ENCODE results near the gene ADH1C. TPM values are rescaled to one million over a fixed set of nuclear protein-coding genes. Genes with fewer than 3 reads are reported as not detected.
A peak's percentile ranks its signal among the peaks of the same experiment; 100 is the strongest.

The ADH1C gene
- total and polyA plus RNA-seq, 2 donors = 0.33 to 3.3 TPM

DNA sequence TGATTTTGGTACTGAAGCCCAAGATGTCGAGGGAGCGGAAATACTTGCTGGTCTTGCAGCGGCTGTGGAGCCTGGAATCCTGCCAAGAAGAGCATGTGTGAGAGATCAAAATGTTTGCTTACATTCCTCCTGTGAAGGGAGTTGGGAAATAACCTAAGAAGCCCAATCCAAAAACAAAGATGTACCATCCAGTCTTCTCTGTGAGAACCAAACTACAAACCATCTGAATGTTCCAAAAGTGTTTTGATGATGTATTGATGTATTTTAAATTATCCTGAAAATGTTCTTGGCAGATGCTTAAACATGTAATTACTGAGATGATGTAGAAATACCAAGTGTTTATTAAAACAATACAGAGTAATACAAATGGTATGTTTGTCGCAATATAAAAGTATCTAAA, 51.6 kb downstream of the ADH1C start:
- Histone ChIP-seq H3K4me1 (ENCODE audit: control insufficient read depth in 2 of 2, insufficient read depth in 2 of 2, low read length in 2 of 2) (no peaks in the 10 kb centered on the region), H3K27me3 (ENCODE audit: control insufficient read depth in 2 of 2, insufficient read depth in 1 of 2, low read length in 1 of 2) (no peaks in the 10 kb centered on the region), H3K9me3 (ENCODE audit: control insufficient read depth in 2 of 2, insufficient read depth in 1 of 2, low read length in 1 of 2) (peaks cover 0 to 18% of the 10 kb centered on the region in 2 donors), H3K4me3 (ENCODE audit: low read length in 2 of 2) (no peak overlapping the region), H3K36me3 (ENCODE audit: control insufficient read depth in 2 of 2, insufficient read depth in 2 of 2, low read length in 1 of 2) (no peaks in the 10 kb centered on the region), H3K27ac (ENCODE audit: low read depth in 1 of 2, low read length in 1 of 2) (no peak overlapping the region)
- WGBS = 88% methylated on average over 4 of the region's 4 CpGs
- peak in 1 of 9 donors; percentile 23 for DNase-seq (ENCODE audit: low read depth in 6 of 9, low spot score in 9 of 9)

- no peaks in the 10 kb centered on the region for H3K27me3 ChIP-seq (ENCODE audit: control insufficient read depth in 2 of 2, insufficient read depth in 1 of 2, low read length in 1 of 2)
- no peaks in the 10 kb centered on the region for H3K36me3 ChIP-seq (ENCODE audit: control insufficient read depth in 2 of 2, insufficient read depth in 2 of 2, low read length in 1 of 2)
- no peaks in the 10 kb centered on the region for H3K4me1 ChIP-seq (ENCODE audit: control insufficient read depth in 2 of 2, insufficient read depth in 2 of 2, low read length in 2 of 2)
- no peak for DNase-seq (ENCODE audit: low read depth in 6 of 9, low spot score in 9 of 9)
- WGBS = 91% methylated on average over 5 of the region's 5 CpGs
- no peak overlapping the region for H3K4me3 ChIP-seq (ENCODE audit: low read length in 2 of 2)
- H3K27ac ChIP-seq (ENCODE audit: low read depth in 1 of 2, low read length in 1 of 2) = no peak overlapping the region
- peaks cover 0 to 7% of the 10 kb centered on the region in 2 donors for H3K9me3 ChIP-seq (ENCODE audit: control insufficient read depth in 2 of 2, insufficient read depth in 1 of 2, low read length in 1 of 2)
These were observed 59.2 kb downstream of the ADH1C start for GRCh38 chr4:99293357-99293756.

DNA sequence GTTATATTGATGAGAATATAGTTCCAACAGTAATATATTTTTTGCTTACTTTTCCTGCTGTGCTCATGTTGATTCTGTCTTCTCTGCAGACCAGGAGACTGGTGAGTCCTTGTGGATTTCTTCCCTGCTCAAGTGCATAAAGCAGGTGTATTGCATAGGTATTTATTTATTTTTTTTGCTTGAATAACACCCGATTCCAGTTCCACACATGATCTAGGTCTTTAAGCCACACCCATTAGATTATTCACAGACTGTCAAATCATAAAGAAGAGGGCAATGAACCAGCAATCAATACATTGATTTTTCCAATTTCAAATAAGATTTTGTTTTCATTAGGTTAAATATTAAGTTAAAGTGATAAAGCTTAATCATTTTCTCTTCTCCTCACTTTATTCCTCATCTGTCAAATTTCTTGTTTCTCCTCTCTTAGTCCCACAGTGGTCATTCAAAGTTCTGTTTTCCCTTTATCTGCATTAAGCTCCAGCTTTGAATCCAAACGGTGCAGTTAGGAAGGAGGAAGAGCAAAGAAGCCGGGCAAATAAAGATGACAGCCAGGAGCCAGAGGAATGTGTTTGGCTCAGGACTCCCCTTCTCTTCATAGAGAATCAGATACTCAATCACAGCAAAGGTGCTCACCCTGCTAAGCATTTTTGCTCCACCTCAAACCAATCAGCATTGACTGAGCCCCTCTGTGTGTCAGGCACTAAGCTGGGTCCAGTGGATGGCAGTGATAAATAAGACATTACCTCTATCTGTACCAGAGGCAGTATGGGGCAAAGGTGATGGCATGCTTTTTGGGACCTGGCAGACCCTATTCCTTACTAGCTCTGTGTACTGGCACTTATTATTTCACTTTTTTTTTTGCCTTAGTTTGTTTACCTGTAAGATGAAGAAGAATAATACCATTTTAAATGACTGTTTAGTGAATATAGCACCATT, 61.4 kb downstream of the ADH1C start, which contains the start of gene ADH1A:
Gene ADH1A, minus strand, starts transcription at position 138 of the 939 bp plus-strand sequence. Its CDS starts 71 bp downstream, at position 67.
- H3K27me3 ChIP-seq (ENCODE audit: control insufficient read depth in 2 of 2, insufficient read depth in 1 of 2, low read length in 1 of 2) = no peaks in the 10 kb centered on the region
- no peaks in the 10 kb centered on the region for H3K4me1 ChIP-seq (ENCODE audit: control insufficient read depth in 2 of 2, insufficient read depth in 2 of 2, low read length in 2 of 2)
- no peak within 1 kb of the TSS for H3K27ac ChIP-seq (ENCODE audit: low read depth in 1 of 2, low read length in 1 of 2)
- H3K4me3 ChIP-seq (ENCODE audit: low read length in 2 of 2) = no peak within 1 kb of the TSS
- whole genome bisulfite sequencing = 80% methylated on average over 3 of the region's 3 CpGs
- H3K9me3 ChIP-seq (ENCODE audit: control insufficient read depth in 2 of 2, insufficient read depth in 1 of 2, low read length in 1 of 2) = peaks cover 0 to 7% of the 10 kb centered on the region in 2 donors
- no peak for DNase-seq (ENCODE audit: low read depth in 6 of 9, low spot score in 9 of 9)
- H3K36me3 ChIP-seq (ENCODE audit: control insufficient read depth in 2 of 2, insufficient read depth in 2 of 2, low read length in 1 of 2) = no peaks in the 10 kb centered on the region

Other genes with a start within 250 kb of the ADH1C start
- 0.09 TPM for gene ADH4, start 208.4 kb downstream of the ADH1C start, total RNA-seq
- gene ADH4, start 208.4 kb downstream of the ADH1C start, polyA plus RNA-seq = 0.78 TPM
- gene ADH6, start 133.5 kb downstream of the ADH1C start, total RNA-seq = 0.09 TPM
- 1.5 TPM for gene ADH6, start 133.5 kb downstream of the ADH1C start, polyA plus RNA-seq
- 0.19 TPM for gene ADH1A, start 61.8 kb downstream of the ADH1C start, total RNA-seq
- 0.43 TPM for gene ADH1A, start 61.8 kb downstream of the ADH1C start, polyA plus RNA-seq
- gene ADH1B, start 31.3 kb downstream of the ADH1C start, total RNA-seq = 0.76 TPM
- gene ADH1B, start 31.3 kb downstream of the ADH1C start, polyA plus RNA-seq = 58.8 TPM
- not detected for gene ADH7, start 82.6 kb upstream of the ADH1C start, total RNA-seq
- gene ADH7, start 82.6 kb upstream of the ADH1C start, polyA plus RNA-seq = 2.1 TPM
- not detected for gene C4orf17, start 158.3 kb upstream of the ADH1C start, total RNA-seq
- 0.09 TPM for gene C4orf17, start 158.3 kb upstream of the ADH1C start, polyA plus RNA-seq
- gene TRMT10A, start 211.3 kb upstream of the ADH1C start, total RNA-seq = 9.8 TPM
- 5.6 TPM for gene TRMT10A, start 211.3 kb upstream of the ADH1C start, polyA plus RNA-seq
- gene MTTP, start 222.1 kb upstream of the ADH1C start, total RNA-seq = 0.42 TPM
- gene MTTP, start 222.1 kb upstream of the ADH1C start, polyA plus RNA-seq = 0.34 TPM